ENCODE measurements around the gene HS6ST2. TPM values are rescaled to one million over a fixed set of nuclear protein-coding genes. Genes with fewer than 3 reads are reported as not detected.

Gene HS6ST2
- total RNA-seq, 1 donor from 2014 or later: 1.1 TPM

DNA sequence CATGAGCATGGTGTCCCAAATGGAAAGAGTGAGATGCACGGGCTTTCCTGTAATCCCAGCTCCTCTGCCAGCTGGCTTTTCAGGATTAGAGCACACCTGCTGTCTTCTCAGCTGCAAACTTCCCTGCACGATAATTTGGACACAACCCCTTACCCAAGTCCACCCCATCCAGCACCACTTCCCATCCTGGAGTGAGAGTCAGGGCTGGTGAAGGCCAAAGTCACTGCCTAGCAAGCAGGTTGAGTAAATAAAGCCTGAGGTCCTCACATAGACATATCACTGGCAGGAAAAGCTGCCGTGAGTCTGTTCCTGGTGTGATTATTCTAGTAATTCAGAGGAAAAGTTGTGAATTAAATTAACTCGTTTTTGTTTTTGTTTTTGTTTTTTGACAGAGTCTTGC, 355.7 kb downstream of the HS6ST2 start:
- no peaks in the 10 kb centered on the region for H3K4me1 Mint-ChIP-seq (ENCODE audit: unreplicated experiment)
- no peak for DNase-seq (ENCODE audit: low spot score)
- H3K4me3 Mint-ChIP-seq (ENCODE audit: unreplicated experiment): no peak overlapping the region
- no peaks in the 10 kb centered on the region for H3K36me3 Mint-ChIP-seq (ENCODE audit: low read depth, unreplicated experiment)
- H3K9me3 Mint-ChIP-seq (ENCODE audit: unreplicated experiment): no peaks in the 10 kb centered on the region
- H3K27me3 Mint-ChIP-seq (ENCODE audit: unreplicated experiment): no peaks in the 10 kb centered on the region
- TF ChIP-seq, protein P1, sequence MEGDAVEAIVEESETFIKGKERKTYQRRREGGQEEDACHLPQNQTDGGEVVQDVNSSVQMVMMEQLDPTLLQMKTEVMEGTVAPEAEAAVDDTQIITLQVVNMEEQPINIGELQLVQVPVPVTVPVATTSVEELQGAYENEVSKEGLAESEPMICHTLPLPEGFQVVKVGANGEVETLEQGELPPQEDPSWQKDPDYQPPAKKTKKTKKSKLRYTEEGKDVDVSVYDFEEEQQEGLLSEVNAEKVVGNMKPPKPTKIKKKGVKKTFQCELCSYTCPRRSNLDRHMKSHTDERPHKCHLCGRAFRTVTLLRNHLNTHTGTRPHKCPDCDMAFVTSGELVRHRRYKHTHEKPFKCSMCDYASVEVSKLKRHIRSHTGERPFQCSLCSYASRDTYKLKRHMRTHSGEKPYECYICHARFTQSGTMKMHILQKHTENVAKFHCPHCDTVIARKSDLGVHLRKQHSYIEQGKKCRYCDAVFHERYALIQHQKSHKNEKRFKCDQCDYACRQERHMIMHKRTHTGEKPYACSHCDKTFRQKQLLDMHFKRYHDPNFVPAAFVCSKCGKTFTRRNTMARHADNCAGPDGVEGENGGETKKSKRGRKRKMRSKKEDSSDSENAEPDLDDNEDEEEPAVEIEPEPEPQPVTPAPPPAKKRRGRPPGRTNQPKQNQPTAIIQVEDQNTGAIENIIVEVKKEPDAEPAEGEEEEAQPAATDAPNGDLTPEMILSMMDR (IDR thresholded peaks at IDR 0.05; ENCODE audit: unreplicated experiment): no peak
- no peak overlapping the region for H3K27ac Mint-ChIP-seq (ENCODE audit: unreplicated experiment)

DNA sequence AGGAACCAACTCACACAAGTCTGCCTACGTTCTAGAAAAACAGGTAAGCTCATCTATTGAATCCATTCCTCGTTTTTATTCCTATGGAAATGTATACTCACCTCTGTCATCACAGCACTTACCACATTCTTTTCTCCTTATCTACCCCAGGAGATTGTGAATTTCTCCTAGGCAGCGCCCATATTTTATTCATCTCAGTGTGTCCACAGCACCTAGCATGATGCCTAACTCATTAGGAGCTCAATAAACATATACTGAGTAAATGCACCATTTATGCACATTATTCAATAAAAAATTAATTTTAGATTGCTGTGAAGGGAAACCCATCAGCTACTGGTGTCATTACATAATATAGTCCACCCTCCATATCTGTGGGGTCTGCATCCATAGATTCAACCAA, 363.4 kb downstream of the HS6ST2 start:
- Mint-ChIP-seq H3K27me3 (ENCODE audit: unreplicated experiment) (no peaks in the 10 kb centered on the region), H3K9me3 (ENCODE audit: unreplicated experiment) (no peaks in the 10 kb centered on the region)

DNA sequence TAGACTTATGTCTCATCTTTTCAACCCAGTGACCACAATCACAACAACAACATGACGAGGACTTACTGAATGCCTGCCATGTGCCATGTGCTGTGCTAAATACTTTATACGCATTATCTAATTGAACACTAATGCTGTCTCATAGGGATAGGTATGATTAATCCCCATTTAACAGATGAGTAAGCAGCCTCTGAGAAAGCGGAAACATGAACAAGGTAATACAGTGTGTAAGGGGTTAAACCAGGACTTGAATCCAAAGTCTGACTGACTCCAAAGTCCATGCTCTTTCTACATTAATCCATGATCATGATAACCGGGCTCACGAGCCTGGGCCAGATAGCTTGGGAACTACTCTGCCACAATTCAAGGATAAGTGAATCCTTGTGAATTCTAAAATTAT, 364.3 kb downstream of the HS6ST2 start:
- H3K4me3 Mint-ChIP-seq (ENCODE audit: unreplicated experiment): no peak overlapping the region
- H3K9me3 Mint-ChIP-seq (ENCODE audit: unreplicated experiment): no peaks in the 10 kb centered on the region
- no peak for DNase-seq (ENCODE audit: low spot score)
- H3K36me3 Mint-ChIP-seq (ENCODE audit: low read depth, unreplicated experiment): no peaks in the 10 kb centered on the region
- no peak overlapping the region for H3K27ac Mint-ChIP-seq (ENCODE audit: unreplicated experiment)
- TF ChIP-seq, protein P1 (IDR thresholded peaks at IDR 0.05; ENCODE audit: unreplicated experiment): no peak
- no peaks in the 10 kb centered on the region for H3K27me3 Mint-ChIP-seq (ENCODE audit: unreplicated experiment)
- peaks cover 9% of the 10 kb centered on the region for H3K4me1 Mint-ChIP-seq (ENCODE audit: unreplicated experiment)

More for the DNA sequence above, 363.4 kb downstream of the HS6ST2 start:
- DNase-seq (ENCODE audit: low spot score): no peak
- Mint-ChIP-seq H3K4me1 (ENCODE audit: unreplicated experiment) (peaks cover 9% of the 10 kb centered on the region), H3K36me3 (ENCODE audit: low read depth, unreplicated experiment) (no peaks in the 10 kb centered on the region), H3K27ac (ENCODE audit: unreplicated experiment) (no peak overlapping the region), H3K4me3 (ENCODE audit: unreplicated experiment) (no peak overlapping the region)
- TF ChIP-seq, protein P1 (IDR thresholded peaks at IDR 0.05; ENCODE audit: unreplicated experiment): no peak

DNA sequence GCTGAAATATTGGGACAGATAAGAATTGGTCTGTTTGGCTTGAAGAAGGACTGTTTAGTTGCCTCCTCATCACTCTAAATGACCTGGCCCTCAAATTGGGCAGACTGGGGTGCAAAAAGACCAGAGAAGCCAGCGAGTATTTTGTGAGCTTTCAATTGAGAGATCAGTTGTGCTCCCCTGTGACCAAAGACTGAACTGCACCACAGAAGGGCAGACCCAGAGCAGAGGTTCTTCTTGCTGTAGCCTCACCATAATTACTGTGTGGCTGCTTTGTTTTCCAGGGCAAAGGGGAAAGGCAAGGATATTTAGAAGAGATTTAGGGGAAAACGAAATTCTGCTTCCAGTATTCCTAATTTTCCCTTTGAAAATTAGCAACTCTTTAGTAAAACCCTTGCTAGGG, 365.5 kb downstream of the HS6ST2 start:
- Mint-ChIP-seq H3K27me3 (ENCODE audit: unreplicated experiment) (no peaks in the 10 kb centered on the region), H3K36me3 (ENCODE audit: low read depth, unreplicated experiment) (no peaks in the 10 kb centered on the region), H3K27ac (ENCODE audit: unreplicated experiment) (no peak overlapping the region), H3K9me3 (ENCODE audit: unreplicated experiment) (no peaks in the 10 kb centered on the region), H3K4me1 (ENCODE audit: unreplicated experiment) (peaks cover 9% of the 10 kb centered on the region), H3K4me3 (ENCODE audit: unreplicated experiment) (no peak overlapping the region)
- TF ChIP-seq, protein P1 (IDR thresholded peaks at IDR 0.05; ENCODE audit: unreplicated experiment): no peak
- peak; percentile 24 for DNase-seq (ENCODE audit: low spot score)

DNA sequence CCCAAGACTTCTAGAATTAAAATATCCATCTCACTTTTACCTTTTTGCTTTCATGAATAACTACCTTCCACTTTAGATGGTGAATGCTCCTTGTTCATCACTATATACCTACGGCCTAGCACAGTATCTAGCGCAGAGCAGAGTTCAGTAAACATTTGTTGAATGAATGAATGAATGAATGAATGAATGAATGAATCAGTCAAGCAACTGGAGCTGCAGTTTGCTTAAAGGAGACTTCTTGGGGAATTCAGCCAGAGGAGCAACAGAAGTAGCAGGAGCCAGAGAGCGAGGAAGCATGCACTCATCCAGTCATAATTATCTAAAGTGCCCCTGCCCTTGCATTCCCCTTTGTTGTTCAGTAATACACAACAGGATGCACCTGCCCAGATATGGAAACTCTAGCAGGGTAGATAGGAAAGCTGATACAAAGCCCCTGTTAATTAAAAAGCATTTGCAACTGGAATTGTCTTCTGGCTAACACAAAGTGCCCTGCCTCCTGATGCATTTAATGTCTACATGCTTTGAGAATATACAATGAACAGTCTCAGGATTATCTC, 366.6 kb downstream of the HS6ST2 start:
- H3K4me1 Mint-ChIP-seq (ENCODE audit: unreplicated experiment): peaks cover 9% of the 10 kb centered on the region
- no peaks in the 10 kb centered on the region for H3K36me3 Mint-ChIP-seq (ENCODE audit: low read depth, unreplicated experiment)
- no peak for DNase-seq (ENCODE audit: low spot score)
- H3K27me3 Mint-ChIP-seq (ENCODE audit: unreplicated experiment): no peaks in the 10 kb centered on the region
- TF ChIP-seq, protein P1 (IDR thresholded peaks at IDR 0.05; ENCODE audit: unreplicated experiment): no peak
- no peak overlapping the region for H3K27ac Mint-ChIP-seq (ENCODE audit: unreplicated experiment)
- H3K4me3 Mint-ChIP-seq (ENCODE audit: unreplicated experiment): no peak overlapping the region
- H3K9me3 Mint-ChIP-seq (ENCODE audit: unreplicated experiment): no peaks in the 10 kb centered on the region

Data from endothelial cell (in vitro differentiated cells).